ENCODE measurements around the gene MUSK.

GRCh38 chr9:110622368-110622767 lies 46.2 kb upstream of the MUSK start:
- TF ChIP-seq, protein P1, sequence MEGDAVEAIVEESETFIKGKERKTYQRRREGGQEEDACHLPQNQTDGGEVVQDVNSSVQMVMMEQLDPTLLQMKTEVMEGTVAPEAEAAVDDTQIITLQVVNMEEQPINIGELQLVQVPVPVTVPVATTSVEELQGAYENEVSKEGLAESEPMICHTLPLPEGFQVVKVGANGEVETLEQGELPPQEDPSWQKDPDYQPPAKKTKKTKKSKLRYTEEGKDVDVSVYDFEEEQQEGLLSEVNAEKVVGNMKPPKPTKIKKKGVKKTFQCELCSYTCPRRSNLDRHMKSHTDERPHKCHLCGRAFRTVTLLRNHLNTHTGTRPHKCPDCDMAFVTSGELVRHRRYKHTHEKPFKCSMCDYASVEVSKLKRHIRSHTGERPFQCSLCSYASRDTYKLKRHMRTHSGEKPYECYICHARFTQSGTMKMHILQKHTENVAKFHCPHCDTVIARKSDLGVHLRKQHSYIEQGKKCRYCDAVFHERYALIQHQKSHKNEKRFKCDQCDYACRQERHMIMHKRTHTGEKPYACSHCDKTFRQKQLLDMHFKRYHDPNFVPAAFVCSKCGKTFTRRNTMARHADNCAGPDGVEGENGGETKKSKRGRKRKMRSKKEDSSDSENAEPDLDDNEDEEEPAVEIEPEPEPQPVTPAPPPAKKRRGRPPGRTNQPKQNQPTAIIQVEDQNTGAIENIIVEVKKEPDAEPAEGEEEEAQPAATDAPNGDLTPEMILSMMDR (IDR thresholded peaks at IDR 0.05; ENCODE audit: borderline replicate concordance, extremely low read depth, low read length, poor library complexity, severe bottlenecking) = no peak
- TF ChIP-seq EZH2 (IDR thresholded peaks at IDR 0.05; ENCODE audit: borderline replicate concordance, low read depth, low read length, severe bottlenecking) = no peak
